ENCODE data around the gene VWA5B1.

- TF ChIP-seq CTCF (IDR thresholded peaks at IDR 0.05 in 8 of 11, conservative IDR thresholded peaks at IDR 0.05 in 3 of 11) (no peak), POLR2AphosphoS5 (IDR thresholded peaks at IDR 0.05) (no peak)
Observed at GRCh38 chr1:20325844-20326420, 35.3 kb downstream of the VWA5B1 start.

All from spleen (tissue), 7 donors.